KMS-11 (cell line): Measurements from ENCODE around the gene TENM4.
"Not testable (repeated sequence)": the region's sequence is repeated elsewhere in the genome, so short reads cannot be mapped to it uniquely, and the experiment has no call there.

Source experiments
- H2AFZ ChIP-seq: fragments of 200-600 bp; sonication (generic); 2 replicates; pipeline ENCODE4 v1.6.1; 2016; ENCODE audit warnings: antibody characterized with exemption, mixed run types, low read depth
- H3K27ac ChIP-seq: fragments of 200-600 bp; sonication (generic); 2 replicates; pipeline ENCODE4 v1.6.1; 2016; ENCODE audit warnings: mild to moderate bottlenecking, mixed run types
- H3K27me3 ChIP-seq: fragments of 200-600 bp; sonication (generic); 2 replicates; pipeline ENCODE4 v1.6.1; 2017; ENCODE audit warnings: mild to moderate bottlenecking, low read depth, mixed run types, moderate library complexity; ENCODE audit not compliant: insufficient read depth
- H3K36me3 ChIP-seq: fragments of 200-600 bp; sonication (generic); 2 replicates; pipeline ENCODE4 v1.6.1; 2017; ENCODE audit warnings: mild to moderate bottlenecking, mixed run types; ENCODE audit not compliant: insufficient read depth
- H3K4me1 ChIP-seq: fragments of 200-600 bp; sonication (generic); 2 replicates; pipeline ENCODE4 v1.6.1; 2016; ENCODE audit warnings: mild to moderate bottlenecking, low read depth, mixed run types; ENCODE audit not compliant: poor library complexity, severe bottlenecking
- H3K4me2 ChIP-seq: fragments of 200-600 bp; sonication (generic); 2 replicates; pipeline ENCODE4 v1.7.0; 2016; ENCODE audit warnings: mild to moderate bottlenecking, mixed run types
- H3K4me3 ChIP-seq: fragments of 200-600 bp; sonication (generic); IDR thresholded peaks from 2 replicates; pipeline ENCODE4 v1.6.1; 2017; ENCODE audit warnings: low read depth, low read length, mixed read lengths; ENCODE audit not compliant: insufficient read depth
- H3K79me2 ChIP-seq: fragments of 200-600 bp; sonication (generic); 2 replicates; pipeline ENCODE4 v1.6.1; 2016; ENCODE audit warnings: low read depth, mixed run types; ENCODE audit not compliant: insufficient read depth
- H3K9ac ChIP-seq: fragments of 200-600 bp; sonication (generic); 2 replicates; pipeline ENCODE4 v1.6.1; 2016; ENCODE audit warnings: mild to moderate bottlenecking, mixed run types
- H4K20me1 ChIP-seq: fragments of 200-600 bp; sonication (generic); 2 replicates; pipeline ENCODE4 v1.6.1; 2016; ENCODE audit warnings: mild to moderate bottlenecking, mixed run types; ENCODE audit not compliant: insufficient read depth
- TF ChIP-seq, protein P1 (sequence below): fragments of 200-600 bp; sonication (generic); conservative IDR thresholded peaks from 2 replicates; pipeline ENCODE4 v1.6.1; 2017; ENCODE audit warnings: low read depth, mild to moderate bottlenecking, antibody characterized with exemption, low read length, moderate library complexity, mixed read lengths

The TENM4 gene

DNA sequence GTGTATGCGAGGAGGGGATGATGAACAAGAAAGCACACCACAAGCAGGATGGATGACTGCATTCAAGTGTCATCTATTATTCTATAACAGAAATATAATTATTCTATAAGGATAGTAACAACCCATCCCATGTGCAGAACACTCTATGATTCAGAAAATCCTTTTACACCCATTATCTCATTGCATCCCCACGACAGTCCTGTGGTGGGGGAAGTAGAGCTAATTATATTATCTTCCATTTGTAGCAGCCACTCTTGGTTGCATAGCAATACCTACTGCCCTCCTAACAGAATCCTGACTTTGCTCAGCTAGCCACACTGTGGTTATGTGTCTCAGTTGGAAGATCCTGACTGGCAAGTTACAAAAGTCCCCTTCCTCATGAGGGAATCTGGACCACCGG lies 459.7 kb downstream of the TENM4 start:
- no peaks in the 10 kb centered on the region for H3K4me1 ChIP-seq
- TF ChIP-seq, protein P1, sequence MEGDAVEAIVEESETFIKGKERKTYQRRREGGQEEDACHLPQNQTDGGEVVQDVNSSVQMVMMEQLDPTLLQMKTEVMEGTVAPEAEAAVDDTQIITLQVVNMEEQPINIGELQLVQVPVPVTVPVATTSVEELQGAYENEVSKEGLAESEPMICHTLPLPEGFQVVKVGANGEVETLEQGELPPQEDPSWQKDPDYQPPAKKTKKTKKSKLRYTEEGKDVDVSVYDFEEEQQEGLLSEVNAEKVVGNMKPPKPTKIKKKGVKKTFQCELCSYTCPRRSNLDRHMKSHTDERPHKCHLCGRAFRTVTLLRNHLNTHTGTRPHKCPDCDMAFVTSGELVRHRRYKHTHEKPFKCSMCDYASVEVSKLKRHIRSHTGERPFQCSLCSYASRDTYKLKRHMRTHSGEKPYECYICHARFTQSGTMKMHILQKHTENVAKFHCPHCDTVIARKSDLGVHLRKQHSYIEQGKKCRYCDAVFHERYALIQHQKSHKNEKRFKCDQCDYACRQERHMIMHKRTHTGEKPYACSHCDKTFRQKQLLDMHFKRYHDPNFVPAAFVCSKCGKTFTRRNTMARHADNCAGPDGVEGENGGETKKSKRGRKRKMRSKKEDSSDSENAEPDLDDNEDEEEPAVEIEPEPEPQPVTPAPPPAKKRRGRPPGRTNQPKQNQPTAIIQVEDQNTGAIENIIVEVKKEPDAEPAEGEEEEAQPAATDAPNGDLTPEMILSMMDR = no peak
- no peak overlapping the region for H2AFZ ChIP-seq
- no peak overlapping the region for H3K4me3 ChIP-seq
- H3K36me3 ChIP-seq = no peaks in the 10 kb centered on the region
- no peak overlapping the region for H3K9ac ChIP-seq
- no peak overlapping the region for H3K27ac ChIP-seq
- H3K4me2 ChIP-seq = no peak overlapping the region
- no peaks in the 10 kb centered on the region for H4K20me1 ChIP-seq
- H3K79me2 ChIP-seq = no peaks in the 10 kb centered on the region
- H3K27me3 ChIP-seq = no peaks in the 10 kb centered on the region

DNA sequence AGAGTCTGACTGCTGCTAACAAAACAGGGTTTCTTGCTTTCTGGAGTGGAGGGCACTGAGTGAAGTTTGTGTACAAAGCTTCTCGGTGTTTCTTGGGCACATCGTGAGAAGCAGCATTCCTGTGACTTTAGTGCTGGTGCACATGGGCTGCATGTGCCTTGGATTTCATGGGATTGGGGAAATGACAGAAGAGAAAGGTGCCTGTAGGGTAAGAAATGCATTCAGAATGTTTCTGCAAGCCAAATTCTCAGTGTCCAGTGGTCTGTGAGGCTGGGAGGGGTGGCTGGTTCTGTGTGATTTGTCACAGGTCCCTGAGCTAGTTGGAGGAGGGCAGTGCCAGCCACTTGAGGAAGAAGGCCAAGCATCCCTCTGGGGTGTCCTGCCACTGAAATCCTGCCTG lies 462.0 kb downstream of the TENM4 start:
- no peak overlapping the region for H2AFZ ChIP-seq
- no peaks in the 10 kb centered on the region for H3K4me1 ChIP-seq
- TF ChIP-seq, protein P1 = no peak
- H3K4me2 ChIP-seq = no peak overlapping the region
- H3K79me2 ChIP-seq = no peaks in the 10 kb centered on the region
- no peak overlapping the region for H3K27ac ChIP-seq
- H4K20me1 ChIP-seq = no peaks in the 10 kb centered on the region
- no peaks in the 10 kb centered on the region for H3K36me3 ChIP-seq
- H3K27me3 ChIP-seq = no peaks in the 10 kb centered on the region
- no peak overlapping the region for H3K4me3 ChIP-seq
- no peak overlapping the region for H3K9ac ChIP-seq

DNA sequence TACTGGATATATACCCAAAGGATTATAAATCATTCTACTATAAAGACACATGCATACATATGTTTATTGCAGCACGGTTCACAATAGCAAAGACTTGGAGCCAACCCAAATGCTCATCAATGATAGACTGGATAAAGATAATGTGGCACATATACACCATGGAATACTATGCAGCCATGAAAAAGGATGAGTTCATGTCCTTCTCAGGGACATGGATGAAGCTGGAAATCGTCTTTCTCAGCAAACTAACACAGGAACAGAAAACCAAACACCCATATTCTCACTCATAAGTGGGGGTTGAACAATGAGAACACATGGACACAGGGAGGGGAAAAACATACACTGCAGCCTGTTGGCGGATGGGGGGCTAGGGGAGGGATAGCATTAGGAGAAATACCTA lies 463.0 kb downstream of the TENM4 start:
- not testable (repeated sequence) for H3K9ac ChIP-seq, H3K27me3 ChIP-seq, H3K4me2 ChIP-seq, H4K20me1 ChIP-seq, H3K79me2 ChIP-seq, H3K36me3 ChIP-seq, H2AFZ ChIP-seq, H3K4me3 ChIP-seq, H3K4me1 ChIP-seq, H3K27ac ChIP-seq

- H3K9ac ChIP-seq = no peak overlapping the region
- H3K4me1 ChIP-seq = no peaks in the 10 kb centered on the region
- no peak overlapping the region for H3K27ac ChIP-seq
- no peaks in the 10 kb centered on the region for H3K27me3 ChIP-seq
- H3K36me3 ChIP-seq = no peaks in the 10 kb centered on the region
- H3K4me2 ChIP-seq = no peak overlapping the region
- H3K79me2 ChIP-seq = no peaks in the 10 kb centered on the region
- no peak overlapping the region for H3K4me3 ChIP-seq
- TF ChIP-seq, protein P1 = no peak
- no peaks in the 10 kb centered on the region for H4K20me1 ChIP-seq
- no peak overlapping the region for H2AFZ ChIP-seq
Measured at GRCh38 chr11:78977009-78977408, 463.8 kb downstream of the TENM4 start.

DNA sequence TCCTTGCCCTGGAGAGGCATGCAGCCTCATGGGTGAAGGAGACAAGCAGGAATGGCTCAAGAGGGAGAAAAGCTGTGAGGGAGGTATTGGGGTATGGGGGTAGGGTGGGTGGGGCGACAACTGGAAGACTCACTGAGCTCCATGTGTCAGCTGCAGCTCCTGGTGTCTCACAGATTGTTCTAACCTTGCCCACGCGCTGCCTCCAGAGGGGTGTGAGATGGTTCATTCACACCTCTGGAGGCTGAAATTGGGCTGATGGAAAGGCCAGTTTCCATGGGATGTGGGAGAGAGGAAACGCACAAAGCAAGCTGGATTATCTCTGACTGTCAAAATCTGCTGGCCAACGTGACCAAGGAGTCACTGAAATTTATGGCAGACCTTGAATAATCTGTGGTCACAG lies 465.7 kb downstream of the TENM4 start:
- Histone ChIP-seq H3K36me3 (no peaks in the 10 kb centered on the region), H4K20me1 (no peaks in the 10 kb centered on the region), H3K27ac (no peak overlapping the region), H3K27me3 (no peaks in the 10 kb centered on the region), H3K4me3 (no peak overlapping the region), H3K4me1 (no peaks in the 10 kb centered on the region), H3K4me2 (no peak overlapping the region), H3K9ac (no peak overlapping the region), H2AFZ (no peak overlapping the region), H3K79me2 (no peaks in the 10 kb centered on the region)
- TF ChIP-seq, protein P1 = no peak
